GM23338 (cell line): ENCODE measurements around the gene MCM3AP. TPM values are rescaled to one million over a fixed set of nuclear protein-coding genes. Genes with fewer than 3 reads are reported as not detected.

ENCODE experiments used
- ATAC-seq: fragments of 200-7000 bp; cut with Tn5 transposase; 3 replicates; pipeline ENCODE4 v1.9.1; 2020
- DNase-seq: peaks from one replicate; pipeline ENCODE4 v3.0.0-alpha.2; 2015; ENCODE audit warnings: low spot score
- H2AFZ ChIP-seq: fragments of 200-600 bp; sonication (generic); 2 replicates; pipeline ENCODE4 v1.8.0; 2016; ENCODE audit warnings: antibody characterized with exemption, mild to moderate bottlenecking, moderate library complexity
- H3F3A ChIP-seq: fragments of 200-600 bp; sonication (generic); replicated peaks from 2 replicates; pipeline ENCODE4 v1.8.0; 2017; ENCODE audit warnings: antibody characterized with exemption, mixed run types, low read depth
- H3K27ac ChIP-seq: fragments of 200-600 bp; sonication (generic); 2 replicates; pipeline ENCODE4 v1.6.1; 2016; ENCODE audit warnings: low read depth
- H3K27me3 ChIP-seq: fragments of 200-600 bp; sonication (generic); 2 replicates; pipeline ENCODE4 v1.8.0; 2016; ENCODE audit warnings: mild to moderate bottlenecking, mixed run types, moderate library complexity; ENCODE audit not compliant: insufficient read depth
- H3K36me3 ChIP-seq: fragments of 200-600 bp; sonication (generic); 2 replicates; pipeline ENCODE4 v1.8.0; 2016; ENCODE audit warnings: mild to moderate bottlenecking; ENCODE audit not compliant: insufficient read depth
- H3K4me1 ChIP-seq: fragments of 200-600 bp; sonication (generic); 2 replicates; pipeline ENCODE4 v1.8.0; 2016; ENCODE audit warnings: mild to moderate bottlenecking, moderate library complexity; ENCODE audit not compliant: insufficient read depth
- H3K4me2 ChIP-seq: fragments of 200-600 bp; sonication (generic); 2 replicates; pipeline ENCODE4 v1.7.1; 2017; ENCODE audit warnings: mixed run types
- H3K4me3 ChIP-seq: fragments of 200-600 bp; sonication (generic); 2 replicates; pipeline ENCODE4 v1.6.1; 2016; ENCODE audit warnings: mixed run types
- H3K79me2 ChIP-seq: fragments of 200-600 bp; sonication (generic); replicated peaks from 2 replicates; pipeline ENCODE4 v1.8.0; 2017; ENCODE audit warnings: mild to moderate bottlenecking; ENCODE audit not compliant: insufficient read depth
- H3K9me2 ChIP-seq: fragments of 200-600 bp; sonication (generic); 2 replicates; pipeline ENCODE4 v1.8.0; 2017; ENCODE audit not compliant: insufficient read depth
- H4K20me1 ChIP-seq: fragments of 200-600 bp; sonication (generic); replicated peaks from 2 replicates; pipeline ENCODE4 v1.8.0; 2017; ENCODE audit warnings: mild to moderate bottlenecking; ENCODE audit not compliant: insufficient read depth
- H3K27ac Mint-ChIP-seq: 2 replicates; pipeline ENCODE4 v1.8.0; 2020; ENCODE audit warnings: inconsistent platforms, mild to moderate bottlenecking, moderate library complexity, mixed read lengths
- H3K27me3 Mint-ChIP-seq: 3 replicates; pipeline ENCODE4 v1.8.0; 2022; ENCODE audit warnings: low read depth, mild to moderate bottlenecking, moderate library complexity, mixed read lengths, inconsistent platforms; ENCODE audit not compliant: insufficient read depth, poor library complexity
- H3K36me3 Mint-ChIP-seq: 3 replicates; pipeline ENCODE4 v1.8.0; 2021; ENCODE audit warnings: low read depth, mild to moderate bottlenecking, inconsistent platforms, moderate library complexity, mixed read lengths
- H3K4me1 Mint-ChIP-seq: 3 replicates; pipeline ENCODE4 v1.8.0; 2020; ENCODE audit warnings: mild to moderate bottlenecking, inconsistent platforms, mixed read lengths
- H3K4me3 Mint-ChIP-seq: 3 replicates; pipeline ENCODE4 v1.8.0; 2021; ENCODE audit warnings: moderate library complexity, mild to moderate bottlenecking, inconsistent platforms, mixed read lengths
- H3K9me3 Mint-ChIP-seq: 3 replicates; pipeline ENCODE4 v1.8.0; 2020; ENCODE audit warnings: moderate library complexity, mild to moderate bottlenecking, inconsistent platforms, mixed read lengths
- CREB1 ChIP-seq: fragments of 250-450 bp; sonication (Bioruptor Pico); IDR thresholded peaks from 2 replicates; pipeline ENCODE4 v1.5.0; 2020; ENCODE audit warnings: low read depth, mild to moderate bottlenecking, moderate library complexity
- ETS1 ChIP-seq: IDR thresholded peaks from 2 replicates; pipeline ENCODE4 v1.6.1; 2016; ENCODE audit warnings: antibody characterized with exemption
- EZH2 ChIP-seq: fragments of 200-600 bp; sonication (generic); IDR thresholded peaks from one replicate; pipeline ENCODE4 v1.8.0; 2017; ENCODE audit warnings: antibody characterized with exemption, mild to moderate bottlenecking, low read depth; ENCODE audit not compliant: unreplicated experiment
- JUNB ChIP-seq: IDR thresholded peaks from one replicate; pipeline ENCODE4 v1.6.1; 2016; ENCODE audit warnings: antibody characterized with exemption; ENCODE audit not compliant: unreplicated experiment
- NANOG ChIP-seq: IDR thresholded peaks from 2 replicates; pipeline ENCODE4 v1.6.1; 2016; ENCODE audit warnings: antibody characterized with exemption, borderline replicate concordance
- POLR2AphosphoS5 ChIP-seq: IDR thresholded peaks from 2 replicates; pipeline ENCODE4 v1.6.1; 2016; ENCODE audit warnings: antibody characterized with exemption, low read depth
- REST ChIP-seq: IDR thresholded peaks from one replicate; pipeline ENCODE4 v1.6.1; 2018; ENCODE audit warnings: antibody characterized with exemption; ENCODE audit not compliant: unreplicated experiment
- polyA plus RNA-seq: library from polyadenylated mRNA; unstranded; fragments of >200 nt; fragmentation: Nextera tagmentation; extraction: Ambion mirVana; gene quantifications from 2 replicates; pipeline ENCODE4 v1.2.1, GENCODE V29; 2016
- total RNA-seq: library from RNA; depleted of rRNA; stranded (reverse); fragments of >200 nt; shearing (Covaris generic); gene quantifications from 2 replicates; pipeline ENCODE4 v1.2.3, GENCODE V29; 2014

Gene MCM3AP
- total and polyA plus RNA-seq, 2 experiments from 2014 or later, result 39.2 to 123 TPM

GRCh38 chr21:46207006-46207919 is 78.1 kb downstream of the MCM3AP start:
- Histone ChIP-seq H2AFZ (no peak overlapping the region), H3K4me1 (no peaks in the 10 kb centered on the region), H3K9me2 (no peaks in the 10 kb centered on the region), H3K27me3 (no peaks in the 10 kb centered on the region), H3K4me3 (no peak overlapping the region), H3K4me2 (no peak overlapping the region), H3F3A (no peaks in the 10 kb centered on the region), H3K36me3 (peaks cover 22% of the 10 kb centered on the region), H3K79me2 (no peaks in the 10 kb centered on the region; the same call in 1 of the 2 replicates), H3K27ac (no peak overlapping the region), H4K20me1 (0 out of 2 replicates have a peak, but pooled peaks cover 10% of the 10 kb centered on the region)
- peaks cover 6% of the 10 kb centered on the region for H3K27me3 Mint-ChIP-seq
- peaks cover 50% of the 10 kb centered on the region for H3K36me3 Mint-ChIP-seq
- no peaks in the 10 kb centered on the region for H3K9me3 Mint-ChIP-seq
- H3K4me3 Mint-ChIP-seq, result no peak overlapping the region
- DNase-seq (no peak), ATAC-seq (no peak)
- TF ChIP-seq ETS1, result no peak
- TF ChIP-seq CREB1 (CRISPR knock-in tag), result no peak
- TF ChIP-seq POLR2AphosphoS5, result no peak
- no peak for TF ChIP-seq JUNB
- no peak overlapping the region for H3K27ac Mint-ChIP-seq
- peaks cover 4% of the 10 kb centered on the region for H3K4me1 Mint-ChIP-seq

DNA sequence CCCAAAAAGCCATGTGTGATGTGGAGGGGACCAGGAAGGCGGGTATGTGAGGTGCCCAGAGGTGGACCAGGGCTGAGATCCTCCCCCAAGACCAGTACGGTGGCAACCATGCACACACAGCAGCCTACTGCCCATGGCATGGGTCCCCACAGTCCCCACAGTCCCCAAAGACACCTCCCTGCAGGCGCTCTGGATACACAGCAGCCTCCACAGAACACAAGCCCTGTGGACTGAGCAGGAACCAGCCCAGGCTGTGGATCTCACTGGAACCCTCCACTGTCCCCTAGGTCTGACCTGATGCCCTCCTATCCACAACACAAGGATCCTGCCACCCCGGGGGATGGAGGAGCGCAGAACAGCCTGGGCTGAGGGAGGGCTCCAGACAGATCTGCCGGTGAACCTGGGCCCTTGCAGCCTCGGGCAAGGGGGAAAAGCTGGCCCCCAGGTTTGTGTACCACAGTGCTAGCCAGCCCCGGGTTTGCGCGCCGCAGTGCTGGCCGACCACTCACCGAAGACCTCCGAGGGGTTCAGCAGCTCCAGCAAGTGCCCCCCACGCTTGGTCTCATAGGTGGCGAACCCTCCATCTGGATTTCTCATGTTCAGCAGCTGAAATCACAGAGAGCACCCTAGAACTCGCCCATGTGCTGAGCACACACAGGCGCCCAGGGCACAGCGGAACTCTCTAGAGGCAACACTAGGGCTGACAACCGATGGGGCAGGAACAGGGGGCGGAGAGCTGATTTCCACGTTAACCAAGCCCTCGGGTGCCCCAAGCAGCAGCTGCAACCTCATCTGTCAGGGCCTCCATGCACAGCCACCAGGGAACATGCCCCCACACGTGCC is 79.0 kb downstream of the MCM3AP start:
- Histone ChIP-seq H3F3A (no peaks in the 10 kb centered on the region), H3K9me2 (no peaks in the 10 kb centered on the region), H3K4me2 (no peak overlapping the region), H3K79me2 (no peaks in the 10 kb centered on the region; the same call in 1 of the 2 replicates), H3K27me3 (no peaks in the 10 kb centered on the region), H2AFZ (no peak overlapping the region), H3K36me3 (peaks cover 22% of the 10 kb centered on the region), H3K4me1 (no peaks in the 10 kb centered on the region), H4K20me1 (0 out of 2 replicates have a peak, but pooled peaks cover 10% of the 10 kb centered on the region), H3K27ac (0 out of 2 replicates have a peak overlapping the region, but pooled peaks have one; percentile 26), H3K4me3 (no peak overlapping the region)
- Mint-ChIP-seq H3K36me3 (peaks cover 53% of the 10 kb centered on the region), H3K27ac (no peak overlapping the region), H3K9me3 (no peaks in the 10 kb centered on the region), H3K27me3 (peaks cover 6% of the 10 kb centered on the region), H3K4me3 (no peak overlapping the region), H3K4me1 (peaks cover 4% of the 10 kb centered on the region)
- DNase-seq (no peak), ATAC-seq (no peak)
- no peak for TF ChIP-seq EZH2
- no peak for TF ChIP-seq NANOG
- TF ChIP-seq REST, result no peak
- TF ChIP-seq ETS1, result no peak
- no peak for TF ChIP-seq CREB1 (CRISPR knock-in tag)
- TF ChIP-seq JUNB, result no peak
- TF ChIP-seq POLR2AphosphoS5, result no peak
